WTC11 (cell line): ENCODE data around the gene DCUN1D2.

ENCODE experiments used
- ATF3 ChIP-seq: sonication (generic); formaldehyde crosslinking; conservative IDR thresholded peaks from 2 replicates; pipeline ENCODE4 v1.8.1; 2022; ENCODE audit warnings: mild to moderate bottlenecking, missing genetic modification reagents
- CTCF ChIP-seq: fragments of 200-600 bp; IDR thresholded peaks from 2 replicates; pipeline ENCODE4 v1.8.0; 2022; ENCODE audit warnings: antibody characterized with exemption

GRCh38 chr13:113421673-113422270, 68.7 kb downstream of the DCUN1D2 start:
- TF ChIP-seq CTCF (no peak), ATF3 (CRISPR knock-in tag) (no peak)
